Cortex of kidney (tissue), 1 donor: ENCODE results near the gene GMPR2.

Experiments used
- DNase-seq: peaks from one replicate; lab custom pipeline; 2025; lab: John Stamatoyannopoulos, UW

Gene GMPR2

DNA sequence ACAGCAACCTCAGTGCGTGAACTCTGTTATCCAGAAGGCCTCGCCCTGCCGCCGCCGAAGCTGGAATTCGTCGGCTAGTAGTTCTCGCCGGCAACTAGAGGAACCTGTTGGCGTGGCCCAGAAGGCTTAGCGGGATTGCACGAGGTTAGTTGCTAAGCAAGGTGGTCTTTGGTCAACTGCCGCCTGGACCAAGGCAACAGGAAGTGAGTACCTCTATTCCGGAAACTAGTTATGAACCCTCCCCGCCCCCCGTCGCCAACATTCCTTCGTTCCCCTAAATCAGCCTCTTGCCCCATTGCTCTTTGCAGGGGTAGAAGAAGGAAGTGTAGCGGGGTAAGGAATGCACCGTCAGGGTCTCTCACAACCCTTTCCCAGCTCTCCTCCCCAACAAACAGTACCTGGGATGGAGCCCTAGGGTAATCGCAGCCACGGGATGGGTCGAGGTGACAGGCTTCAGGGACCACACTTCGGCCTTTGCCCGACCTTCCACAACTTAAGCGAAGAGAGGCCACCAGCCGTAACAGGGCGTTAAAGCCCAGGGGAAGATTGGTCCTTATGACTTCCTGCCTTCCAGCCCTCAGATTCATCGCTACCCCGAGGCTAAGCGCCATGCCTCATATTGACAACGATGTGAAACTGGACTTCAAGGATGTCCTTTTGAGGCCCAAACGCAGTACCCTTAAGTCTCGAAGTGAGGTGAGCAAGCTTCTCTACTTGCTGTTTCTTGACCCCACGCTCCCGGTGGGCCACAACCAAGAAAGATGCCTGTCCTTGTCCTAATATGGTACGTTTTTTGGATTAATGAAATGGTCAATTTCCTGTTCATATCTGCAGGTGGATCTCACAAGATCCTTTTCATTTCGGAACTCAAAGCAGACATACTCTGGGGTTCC is at the start of gene GMPR2:
Gene GMPR2, plus strand, starts transcription at position 285 of the 893 bp plus-strand sequence. Its CDS starts 325 bp downstream, at position 610.
- DNase-seq, result peak; percentile 25

DNA sequence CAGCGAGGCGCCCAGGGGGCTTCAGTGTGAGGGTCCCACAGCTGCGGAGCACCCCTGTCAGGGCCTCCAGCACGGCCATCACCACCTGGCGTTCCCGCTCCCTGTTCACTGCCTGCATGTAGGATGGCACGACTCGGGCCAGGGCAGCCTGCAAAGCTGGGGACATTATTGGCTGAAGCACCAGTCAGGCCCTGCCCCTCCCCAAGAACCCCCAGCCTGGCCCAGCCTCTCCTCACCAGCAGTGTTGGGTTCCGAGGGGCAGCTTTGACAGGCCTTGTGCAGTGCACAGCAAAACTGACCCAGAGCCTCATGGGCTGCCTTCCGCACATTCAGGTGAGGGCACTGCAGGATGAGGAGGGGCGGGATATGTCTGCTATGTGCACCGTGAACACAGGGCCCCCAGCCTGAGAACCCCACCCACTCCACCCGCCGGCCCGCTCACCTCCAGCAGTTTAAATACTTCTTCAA is 49.7 kb upstream of the GMPR2 start:
- no peak for DNase-seq

DNA sequence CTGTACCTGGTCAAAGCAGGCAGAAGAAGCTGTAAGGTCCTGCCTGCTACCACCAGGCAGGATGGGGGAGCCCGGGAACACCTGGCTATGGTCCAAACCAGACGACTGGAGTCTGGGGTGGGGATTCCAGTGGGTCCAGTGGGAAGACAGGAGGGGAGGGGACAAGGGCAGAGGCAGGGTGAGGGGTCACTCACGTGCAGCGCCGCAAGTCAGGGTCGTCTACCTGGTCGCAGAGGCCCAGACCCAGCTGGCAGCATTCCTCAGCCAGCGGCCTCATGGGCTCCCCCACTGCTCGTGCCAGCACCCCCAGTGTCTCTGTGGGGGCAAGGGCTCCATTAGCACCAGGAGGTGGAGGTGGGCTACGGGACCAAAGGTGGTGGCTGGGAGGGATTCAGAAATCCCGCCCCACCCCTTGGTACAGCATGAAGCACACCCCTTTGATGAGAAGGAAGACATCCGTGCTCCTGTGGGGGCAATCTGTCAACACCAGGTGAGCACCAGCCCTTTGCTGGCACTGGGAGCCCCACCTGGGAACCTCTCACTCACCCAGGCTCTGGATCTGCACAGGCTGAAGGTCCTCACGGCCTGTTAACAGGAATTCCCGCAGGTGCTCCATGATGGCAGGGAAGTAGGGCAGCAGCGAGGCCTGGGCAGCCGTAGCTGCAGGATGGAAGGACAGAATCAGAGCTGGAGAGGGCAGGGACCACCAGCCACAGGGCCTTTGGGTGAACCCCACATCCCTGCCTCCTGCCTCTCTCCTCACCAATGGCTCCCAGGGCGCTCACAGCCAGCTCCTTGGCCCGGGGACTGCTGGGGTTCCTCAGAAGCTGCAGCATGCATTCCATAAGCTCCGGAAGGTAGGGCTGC is 48.4 kb upstream of the GMPR2 start:
- no peak for DNase-seq

DNA sequence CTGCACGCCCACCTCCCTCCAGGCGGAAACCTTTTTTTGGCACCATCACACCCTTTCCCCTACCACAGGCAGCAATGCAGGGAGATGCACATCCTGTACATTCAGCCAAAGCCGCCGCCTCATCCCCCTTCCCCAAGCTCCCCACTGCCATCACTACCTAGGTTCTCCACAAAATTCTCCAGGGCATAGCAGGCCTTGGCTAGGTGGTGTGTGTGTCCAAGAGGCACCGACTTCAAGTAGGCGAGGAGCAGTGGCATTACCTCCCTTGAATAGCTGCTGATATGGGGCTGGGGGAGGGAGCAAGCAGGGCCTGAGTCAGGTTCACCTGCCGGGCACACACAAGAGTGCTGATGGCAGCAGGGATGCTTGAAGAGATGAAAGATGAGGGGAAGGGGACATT is 47.7 kb upstream of the GMPR2 start:
- DNase-seq, result no peak

DNA sequence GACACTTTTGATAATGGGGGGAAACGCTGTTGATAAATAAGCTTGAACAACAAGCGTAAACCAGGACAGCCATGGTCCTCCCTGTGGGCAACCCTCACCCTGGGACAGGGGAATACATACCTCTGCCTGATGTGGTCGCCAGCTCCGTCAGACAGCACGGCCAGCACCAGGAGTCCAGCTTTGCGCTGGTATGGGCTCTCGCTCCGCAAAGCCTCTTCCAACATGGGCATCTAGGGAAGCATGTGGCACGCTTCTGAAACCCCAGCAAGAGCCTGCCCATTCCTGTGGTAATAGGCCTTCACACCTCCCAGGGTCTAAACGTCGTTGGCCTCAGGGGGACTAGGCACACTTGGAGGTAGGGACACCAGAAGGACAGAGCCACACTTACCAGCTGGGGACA is 47.0 kb upstream of the GMPR2 start:
- no peak for DNase-seq

DNA sequence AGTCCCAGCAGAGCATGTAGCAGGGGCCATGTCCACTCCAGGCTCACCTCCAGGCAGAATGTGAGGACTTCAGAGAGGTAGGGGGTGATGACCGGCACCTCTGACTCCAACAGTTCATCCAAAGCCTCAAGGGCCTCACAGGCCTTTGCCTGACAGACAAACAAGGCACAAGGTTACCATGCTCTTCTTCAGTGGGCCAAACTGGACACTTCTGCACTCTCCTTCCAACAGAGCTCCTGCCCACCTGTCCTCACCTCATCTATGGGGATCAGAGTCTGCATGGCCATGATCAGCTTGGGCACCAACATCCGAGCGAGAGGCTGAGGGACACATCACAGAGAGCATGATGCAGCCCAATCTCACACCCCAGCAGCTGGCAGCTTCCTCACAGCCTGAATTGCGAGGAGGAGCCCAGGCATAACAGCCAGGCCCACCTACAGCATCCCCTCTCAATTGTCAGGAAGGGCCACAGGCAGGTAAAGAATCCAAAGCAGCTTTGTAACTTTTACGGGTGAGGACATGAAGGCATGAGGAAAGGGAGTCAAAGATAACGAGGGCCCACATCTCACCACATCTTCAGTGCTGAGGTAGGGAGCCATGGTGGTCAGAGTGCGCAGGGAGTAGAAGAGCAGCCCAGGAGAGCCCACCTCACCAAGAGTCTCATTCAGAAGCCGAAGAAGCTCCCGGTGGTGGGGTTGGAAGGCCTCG is 45.7 kb upstream of the GMPR2 start:
- DNase-seq, result no peak

DNA sequence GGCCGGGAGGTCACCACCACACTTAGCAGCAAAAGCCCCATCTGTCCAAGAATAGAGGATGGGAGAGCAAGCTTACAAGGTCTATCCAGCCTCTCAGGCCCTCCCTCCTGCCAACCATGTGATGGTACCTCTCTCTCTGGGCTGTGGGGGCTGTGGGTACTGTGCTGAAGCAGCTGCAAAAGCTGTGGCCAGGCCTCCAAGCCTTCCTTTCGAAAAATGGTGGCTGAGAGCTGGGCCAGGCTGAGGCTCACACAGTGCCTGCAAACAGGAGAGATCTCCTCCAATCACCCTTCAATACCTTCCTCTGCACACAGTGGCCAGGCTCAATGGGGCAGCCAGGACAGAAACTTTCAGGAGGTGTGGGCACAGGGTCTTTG is 45.2 kb upstream of the GMPR2 start:
- DNase-seq, result no peak

DNA sequence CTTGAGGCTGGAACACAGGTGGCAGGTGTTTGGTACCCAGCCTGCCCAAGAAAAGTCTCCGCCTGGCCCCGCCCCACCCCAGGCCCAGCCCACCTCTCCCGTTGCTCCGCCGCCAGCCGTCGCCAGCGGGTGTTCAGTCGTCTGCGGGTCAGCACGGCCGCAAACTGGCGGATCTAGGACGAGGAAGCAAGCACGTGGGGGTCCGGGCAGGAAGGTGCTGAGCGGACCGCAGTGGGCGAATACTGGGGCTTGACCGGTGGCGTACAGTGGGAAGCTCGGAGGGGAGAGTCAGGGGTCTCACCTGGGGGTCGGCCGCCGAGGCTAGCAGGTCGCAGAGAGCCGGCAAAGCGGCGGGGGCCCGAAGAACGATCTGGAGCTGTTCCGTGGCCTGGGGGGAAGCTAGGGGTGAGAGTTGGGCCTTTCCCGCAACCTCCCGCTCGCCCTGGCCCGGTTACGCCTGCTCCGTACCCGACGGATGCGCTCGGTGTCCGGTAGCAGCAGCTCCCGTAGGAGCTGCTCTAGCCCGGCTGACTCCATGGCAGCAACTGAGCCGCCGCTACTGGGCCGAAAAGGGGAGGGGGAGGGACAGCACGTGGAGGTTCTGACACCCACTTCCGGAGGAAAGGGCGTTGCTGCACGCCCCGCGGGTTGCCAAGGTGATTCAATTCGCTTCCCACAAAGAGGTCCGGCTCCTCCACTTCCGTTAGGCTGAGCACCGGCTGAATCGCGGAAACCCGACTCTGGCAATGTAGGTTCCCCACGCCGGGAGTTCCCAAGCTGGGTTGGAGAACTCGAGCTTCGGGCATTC is 44.3 kb upstream of the GMPR2 start, which contains the start of gene IPO4:
Gene IPO4, minus strand, starts transcription at position 566 of the 808 bp plus-strand sequence. Its CDS starts 29 bp downstream, at position 537.
- no peak for DNase-seq

DNA sequence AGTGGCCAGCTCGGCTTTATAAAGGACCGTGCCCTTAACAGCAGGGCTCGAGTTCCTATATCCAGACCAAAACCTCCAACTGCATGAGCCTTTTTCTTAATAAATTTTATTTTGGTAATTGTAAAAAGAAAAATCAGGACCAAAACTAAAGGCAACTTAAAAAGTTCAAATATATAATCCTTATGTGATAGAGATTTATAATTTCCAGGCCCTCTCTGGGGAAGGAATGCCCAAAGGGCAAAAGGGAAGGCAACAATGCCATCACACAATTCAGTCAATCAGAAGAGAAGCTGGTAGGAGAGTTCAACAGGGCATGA is 43.7 kb upstream of the GMPR2 start:
- no peak for DNase-seq

DNA sequence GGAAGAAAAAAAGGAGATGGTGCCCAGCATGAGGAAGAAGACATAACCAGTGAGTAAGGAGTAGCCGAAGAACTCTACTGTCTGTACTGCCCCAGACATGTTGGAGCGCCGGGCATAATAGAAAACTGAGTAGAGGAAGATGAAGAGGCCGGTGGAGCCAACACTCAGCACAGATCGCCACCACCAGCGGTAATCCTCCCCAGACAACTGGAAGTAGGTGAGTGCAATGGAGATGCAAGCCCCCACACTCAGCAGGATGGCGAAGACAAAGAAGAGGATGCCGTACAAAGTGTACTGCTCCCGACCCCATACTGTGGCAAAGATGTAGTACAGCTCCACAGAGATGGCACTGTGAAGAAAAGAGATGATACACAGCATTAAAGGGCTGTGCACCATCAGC is 43.3 kb upstream of the GMPR2 start:
- no peak for DNase-seq

DNA sequence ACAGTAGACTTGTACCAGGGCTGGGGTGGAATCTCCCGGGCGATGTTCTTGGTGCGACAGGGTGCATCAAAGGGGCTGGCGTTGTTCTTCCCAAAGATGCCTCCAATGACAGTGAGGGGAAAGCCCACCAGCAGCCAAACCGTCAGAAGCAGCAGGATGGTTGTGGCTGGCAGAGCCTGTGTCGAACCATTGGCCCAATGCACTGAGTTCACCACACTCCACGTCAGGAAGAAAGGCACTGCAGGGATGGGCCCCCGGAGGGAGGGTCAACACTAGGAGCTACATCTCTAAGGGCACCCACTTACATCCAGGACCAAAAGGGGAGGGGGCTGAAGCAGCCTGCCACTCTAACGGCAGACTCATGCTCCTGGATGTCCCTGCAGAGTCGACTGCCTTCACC is 42.3 kb upstream of the GMPR2 start:
- DNase-seq, result no peak

DNA sequence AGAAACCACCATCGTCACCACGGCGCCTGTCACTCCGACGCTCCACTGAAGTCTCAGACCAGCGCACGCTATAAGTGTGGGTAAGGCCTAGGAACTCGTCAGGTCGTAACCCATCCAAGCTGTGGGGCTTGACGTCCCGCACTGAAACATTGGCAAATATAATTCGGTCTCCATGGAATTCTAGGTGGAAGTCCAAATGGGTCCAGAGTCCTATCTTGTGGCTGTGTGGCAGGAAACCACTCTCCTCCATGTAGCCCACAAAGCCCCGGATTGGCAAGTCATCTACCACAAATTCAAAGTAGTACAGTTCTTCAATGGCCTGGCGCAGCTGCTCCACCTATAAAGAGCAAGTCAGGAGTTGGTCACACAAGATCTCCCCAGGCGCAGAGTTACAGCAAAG is 39.8 kb upstream of the GMPR2 start:
- DNase-seq, result no peak

DNA sequence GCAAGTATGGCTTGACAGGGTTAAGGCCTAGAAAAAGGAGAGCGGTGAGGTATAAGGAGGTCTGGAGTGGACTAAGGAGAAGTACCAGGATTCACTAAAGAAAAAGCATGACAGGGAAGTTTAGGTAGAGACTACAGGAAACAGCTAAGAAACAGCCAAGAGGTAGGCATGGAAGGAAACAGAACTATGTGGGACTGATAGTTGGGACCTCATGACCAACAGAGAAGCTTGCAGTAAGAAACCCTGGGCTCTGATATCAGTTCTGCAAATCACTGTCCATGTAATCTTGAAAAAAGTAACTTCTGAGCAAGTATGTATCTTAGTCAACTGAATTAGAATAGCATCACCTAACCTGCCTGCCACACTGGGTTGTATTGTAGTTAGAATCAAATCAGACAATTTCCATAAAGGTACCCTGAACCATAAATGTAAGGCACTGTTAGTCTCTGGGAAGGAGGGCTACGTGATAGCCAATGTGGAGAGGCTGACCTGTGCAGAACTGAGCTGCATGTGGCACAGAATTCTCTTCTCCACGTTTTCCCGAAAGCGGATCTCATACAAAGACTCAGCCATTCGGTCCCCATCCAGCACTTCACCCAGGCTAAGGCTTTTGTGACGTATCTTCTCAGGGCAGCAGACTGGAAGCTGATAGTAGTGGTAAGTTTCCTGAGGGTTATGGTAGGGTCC is 38.4 kb upstream of the GMPR2 start:
- no peak for DNase-seq

DNA sequence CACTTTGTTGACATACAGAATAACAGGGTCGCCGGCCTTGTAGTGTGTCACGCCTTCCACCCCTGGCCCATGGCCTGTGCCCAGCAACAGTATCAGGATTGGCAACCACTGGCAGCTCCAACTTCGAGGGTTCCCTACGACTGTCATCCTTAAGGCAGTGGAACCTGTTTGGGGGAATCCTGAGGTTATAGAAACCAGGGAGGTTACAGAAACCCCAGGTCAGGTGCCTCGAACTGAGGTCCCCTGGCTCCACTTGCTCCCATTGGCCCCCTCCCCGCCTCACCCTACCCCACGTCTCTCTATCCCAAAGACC is 37.9 kb upstream of the GMPR2 start:
- no peak for DNase-seq

DNA sequence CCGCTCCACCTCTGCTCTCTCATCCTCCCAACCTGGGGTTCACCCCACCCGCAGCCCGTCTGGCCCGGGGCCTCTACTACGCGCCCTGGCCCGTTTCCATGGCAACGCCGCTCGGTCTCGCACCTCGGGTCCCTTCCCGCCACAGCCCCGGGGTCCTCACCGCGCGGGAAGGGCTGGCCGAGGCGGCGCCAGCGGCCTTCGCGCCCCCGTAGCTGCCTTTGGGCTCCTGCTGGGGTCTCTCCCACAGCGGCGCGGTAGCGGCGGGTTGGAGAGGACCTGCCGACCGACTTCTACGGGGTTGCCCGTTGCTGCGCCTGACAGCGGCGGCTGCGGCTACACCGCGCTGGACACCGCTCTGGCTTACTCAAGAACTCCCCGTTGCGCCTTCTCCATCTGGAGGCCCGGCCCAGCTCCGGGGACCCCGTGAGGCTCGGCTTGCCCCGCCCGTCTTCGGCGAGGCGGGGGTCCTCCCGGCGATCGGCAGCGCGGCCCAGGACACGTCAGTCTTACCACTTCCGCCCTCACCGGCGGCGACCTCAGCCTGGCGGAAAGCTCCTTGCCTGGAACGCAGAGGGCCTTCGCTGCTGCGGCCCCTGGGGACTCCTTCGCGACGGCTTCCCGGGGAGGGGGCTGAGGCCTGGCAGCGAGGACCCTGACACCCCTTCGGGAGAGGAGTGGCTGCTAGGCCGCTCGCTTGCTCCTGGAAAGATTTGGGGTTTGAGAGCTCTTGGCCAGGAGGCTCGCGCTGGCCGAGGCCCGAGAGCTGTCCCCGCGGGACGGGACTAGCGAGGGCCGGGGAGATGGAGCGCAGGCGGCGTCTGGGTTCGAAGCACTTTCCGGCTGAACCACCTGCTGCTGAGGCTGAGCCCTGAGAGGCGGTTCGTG is 37.3 kb upstream of the GMPR2 start, which contains the start of gene TM9SF1:
Gene TM9SF1, minus strand, starts transcription at position 256 of the 885 bp plus-strand sequence. CDS start 422 bp downstream, outside the sequence.
- DNase-seq, result no peak

DNA sequence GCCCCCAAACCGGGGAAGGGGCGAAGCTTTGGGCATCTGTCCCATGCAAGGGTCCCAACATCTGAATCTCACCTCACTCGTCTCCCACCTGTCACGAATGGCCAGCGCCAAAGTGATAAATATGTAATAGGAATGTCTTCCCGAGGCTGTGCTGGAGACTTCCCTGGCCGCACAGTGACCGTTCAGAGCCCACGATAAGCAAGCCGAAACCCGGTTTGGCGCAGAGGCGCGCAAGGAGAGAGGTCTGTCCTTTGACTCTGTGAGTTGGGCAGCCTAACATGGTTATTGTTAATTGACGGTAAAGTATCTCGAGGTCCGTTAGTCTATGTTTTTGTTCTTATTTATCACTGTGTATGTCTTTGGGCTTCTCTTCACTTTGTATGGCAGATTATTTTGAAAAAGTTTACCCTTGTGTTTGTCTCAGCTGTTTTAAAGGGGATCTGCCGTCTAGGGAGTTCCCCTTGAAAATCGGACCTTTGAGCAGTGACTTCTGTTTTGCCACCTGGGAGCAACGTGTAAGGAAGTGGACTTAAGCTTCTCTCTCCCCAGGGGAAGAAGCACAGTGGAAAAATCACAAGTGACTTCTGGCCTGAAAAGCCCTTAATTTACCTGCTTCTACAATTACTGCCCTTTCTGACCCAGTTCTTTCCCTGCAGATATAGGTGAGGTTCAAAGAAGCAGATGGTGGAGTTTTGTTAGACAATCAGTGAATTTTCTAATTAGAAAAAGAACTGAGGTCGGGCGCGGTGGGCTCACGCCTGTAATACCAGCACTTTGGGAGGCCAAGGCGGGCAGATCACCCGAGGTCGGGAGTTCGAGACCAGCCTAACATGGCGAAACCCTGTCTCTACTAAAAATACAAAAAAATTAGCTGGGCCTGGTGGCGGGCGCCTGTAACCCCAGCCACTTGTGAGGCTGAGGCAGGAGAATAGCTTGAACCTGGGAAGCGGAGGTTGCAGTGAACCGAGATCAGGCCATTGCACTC is 36.4 kb upstream of the GMPR2 start:
- DNase-seq, result no peak

DNA sequence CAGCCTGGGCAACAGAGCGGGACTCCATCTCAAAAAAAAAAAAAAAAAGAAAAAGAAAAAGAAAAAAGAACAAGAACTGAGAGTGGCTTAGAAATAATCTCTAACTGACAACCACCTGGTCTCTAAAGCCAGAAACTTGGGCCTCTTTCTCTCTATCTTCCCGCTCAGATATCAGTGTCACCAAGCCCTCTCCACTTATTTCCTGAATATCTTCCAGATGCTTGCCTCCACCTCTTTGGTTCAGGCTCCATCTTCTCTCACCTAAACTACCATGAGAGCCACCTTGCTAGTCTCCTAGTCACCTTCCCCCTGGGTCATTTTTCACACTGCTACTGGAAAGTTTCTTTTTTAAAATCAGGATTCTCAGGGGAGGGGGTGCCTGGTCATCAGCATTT is 35.7 kb upstream of the GMPR2 start:
- DNase-seq, result no peak

DNA sequence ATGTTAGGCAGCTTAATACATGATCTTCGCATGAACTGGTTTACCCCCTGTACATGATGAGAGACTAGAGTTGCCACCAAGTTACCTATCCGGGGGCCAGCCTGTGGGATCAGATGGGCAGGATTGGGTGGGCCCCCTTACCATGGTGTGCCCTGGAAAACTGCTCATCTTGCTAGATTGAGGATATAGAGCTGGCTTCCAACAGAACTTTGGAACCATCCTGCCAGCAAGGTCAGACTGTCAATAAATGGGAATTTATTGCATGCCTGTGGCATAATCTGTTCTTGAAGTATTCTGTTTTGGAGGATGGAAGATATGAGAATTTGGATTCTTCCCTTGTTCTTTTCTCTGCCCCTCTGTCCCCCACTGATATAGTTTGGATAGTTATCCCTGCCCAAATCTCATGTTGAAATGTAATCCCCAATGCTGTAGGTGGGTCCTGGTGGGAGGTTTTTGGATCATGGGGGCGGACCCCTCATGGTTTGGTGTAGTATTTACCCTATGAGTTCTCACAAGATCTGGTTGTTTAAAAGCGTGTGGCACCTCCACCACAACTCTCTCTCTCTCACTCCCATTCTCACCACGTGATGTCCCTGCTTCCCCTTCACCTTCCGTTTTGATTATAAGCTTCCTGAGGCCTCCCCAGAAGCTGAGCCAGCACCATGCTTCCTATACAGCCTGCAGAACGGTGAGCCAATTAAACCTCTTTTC is 33.8 kb upstream of the GMPR2 start:
- DNase-seq, result no peak
